Peyer's patch (tissue), 4 donors: Measurements from ENCODE around the gene RPL5. TPM values are rescaled to one million over a fixed set of nuclear protein-coding genes. Genes with fewer than 3 reads are reported as not detected.

Source experiments
- DNase-seq, 3 donors: peaks; one replicate each; pipeline ENCODE4 v3.0.0-alpha.2; 2017 to 2019
- H3K27ac ChIP-seq, 4 donors: fragments of 200-600 bp; sonication (generic); one replicate each; pipeline ENCODE4 v1.5.1; 2016 to 2019
- H3K27me3 ChIP-seq, 2 donors: fragments of 200-600 bp; sonication (generic); one replicate each; pipeline ENCODE4 v1.5.1; 2019
- H3K36me3 ChIP-seq, 3 donors: fragments of 200-600 bp; sonication (generic); one replicate each; pipeline ENCODE4 v1.5.1; 2016 to 2019
- H3K4me1 ChIP-seq, 4 donors: fragments of 200-600 bp; sonication (generic); one replicate each; pipeline ENCODE4 v1.5.1; 2016 to 2019
- H3K4me3 ChIP-seq, 4 donors: fragments of 200-600 bp; sonication (generic); 1 replicate in 3 of 4; 2 replicates in 1 of 4; pipeline ENCODE4 v1.5.1; 2016 to 2019; ENCODE audit warnings: mild to moderate bottlenecking in 1 of 4
- H3K9me3 ChIP-seq, 4 donors: fragments of 200-600 bp; sonication (generic); one replicate each; pipeline ENCODE4 v1.5.1; 2016 to 2019; ENCODE audit warnings: mild to moderate bottlenecking in 1 of 4
- CTCF ChIP-seq, 6 experiments: fragments of 450-650 bp in 4 of 6; fragments of 200-600 bp in 2 of 6; sonication (generic) in 1 of 6; IDR thresholded peaks; one replicate each; pipeline ENCODE4 v1.5.1; 2017 to 2019; ENCODE audit warnings: antibody characterized with exemption in 6 of 6, mild to moderate bottlenecking in 3 of 6, moderate library complexity in 1 of 6
- POLR2A ChIP-seq, 2 donors: fragments of 450-650 bp; IDR thresholded peaks; one replicate each; pipeline ENCODE4 v1.5.1; 2017; ENCODE audit warnings: antibody characterized with exemption in 2 of 2, mild to moderate bottlenecking in 2 of 2, moderate library complexity in 2 of 2
- total RNA-seq, 4 donors: library from RNA; depleted of rRNA; stranded (reverse); fragments of >200 nt; gene quantifications; one replicate each; pipeline ENCODE4 v1.1.0, GENCODE V29; 2016

Gene RPL5
- total RNA-seq, 4 donors from 2014 or later, result 530 to 1,560 (median 801) TPM

- H3K4me1 ChIP-seq, result peaks cover 0 to 31% (median 19%) of the 10 kb centered on the region in 4 donors
- H3K27me3 ChIP-seq, result no peaks in the 10 kb centered on the region
- H3K4me3 ChIP-seq, result peak overlapping the region; percentile 61 to 85 (median 78)
- DNase-seq, result no peak
- H3K36me3 ChIP-seq, result peaks cover 0 to 38% (median 0%) of the 10 kb centered on the region in 3 donors
- H3K27ac ChIP-seq, result peak overlapping the region; percentile 81 to 92 (median 90)
- TF ChIP-seq POLR2A (IDR thresholded peaks at IDR 0.05) (no peak), CTCF (IDR thresholded peaks at IDR 0.05) (no peak)
- no peaks in the 10 kb centered on the region for H3K9me3 ChIP-seq
These were observed 786 bp downstream of the RPL5 start for GRCh38 chr1:92832537-92833114.

- TF ChIP-seq POLR2A (IDR thresholded peaks at IDR 0.05) (no peak), CTCF (IDR thresholded peaks at IDR 0.05) (no peak)
- Histone ChIP-seq H3K27me3 (no peaks in the 10 kb centered on the region), H3K36me3 (peaks cover 0 to 50% (median 0%) of the 10 kb centered on the region in 3 donors), H3K4me1 (peaks cover 0 to 33% (median 21%) of the 10 kb centered on the region in 4 donors), H3K4me3 (peak overlapping the region in 3 of 4 donors; percentile 3 to 85 (median 82)), H3K9me3 (no peaks in the 10 kb centered on the region), H3K27ac (peak overlapping the region in 2 of 4 donors; percentile 81 to 92)
- no peak for DNase-seq
These were observed 2.0 kb downstream of the RPL5 start for GRCh38 chr1:92833840-92834239.

GRCh38 chr1:92834617-92835016 is 2.8 kb downstream of the RPL5 start:
- Histone ChIP-seq H3K4me3 (no peak overlapping the region), H3K4me1 (peaks cover 0 to 41% (median 21%) of the 10 kb centered on the region in 4 donors)
- TF ChIP-seq POLR2A (IDR thresholded peaks at IDR 0.05) (no peak), CTCF (IDR thresholded peaks at IDR 0.05) (no peak)

GRCh38 chr1:92837062-92837461 is 5.2 kb downstream of the RPL5 start:
- peaks cover 0 to 42% (median 21%) of the 10 kb centered on the region in 4 donors for H3K4me1 ChIP-seq
- peaks cover 0 to 83% (median 3%) of the 10 kb centered on the region in 3 donors for H3K36me3 ChIP-seq
- no peaks in the 10 kb centered on the region for H3K27me3 ChIP-seq
- no peak for TF ChIP-seq POLR2A (IDR thresholded peaks at IDR 0.05)
- no peak for TF ChIP-seq CTCF (IDR thresholded peaks at IDR 0.05)
- no peak overlapping the region for H3K27ac ChIP-seq
- DNase-seq, result no peak
- no peaks in the 10 kb centered on the region for H3K9me3 ChIP-seq
- H3K4me3 ChIP-seq, result no peak overlapping the region

More at GRCh38 chr1:92834617-92835016, 2.8 kb downstream of the RPL5 start:
- Histone ChIP-seq H3K27ac (no peak overlapping the region), H3K9me3 (no peaks in the 10 kb centered on the region), H3K27me3 (no peaks in the 10 kb centered on the region), H3K36me3 (peaks cover 0 to 58% (median 0%) of the 10 kb centered on the region in 3 donors)
- DNase-seq, result no peak

- Histone ChIP-seq H3K9me3 (no peaks in the 10 kb centered on the region), H3K4me1 (peaks cover 0 to 36% (median 15%) of the 10 kb centered on the region in 4 donors), H3K36me3 (peaks cover 0 to 97% (median 3%) of the 10 kb centered on the region in 3 donors), H3K4me3 (no peak overlapping the region), H3K27me3 (no peaks in the 10 kb centered on the region), H3K27ac (no peak overlapping the region)
- no peak for TF ChIP-seq CTCF (IDR thresholded peaks at IDR 0.05)
- DNase-seq, result no peak
These were observed 6.7 kb downstream of the RPL5 start for GRCh38 chr1:92838519-92838918.
